HG02588 (cell line): ENCODE data around the gene SPATA13.
"Not testable (repeated sequence)": the region's sequence is repeated elsewhere in the genome, so short reads cannot be mapped to it uniquely, and the experiment has no call there.

Experiments
- ATAC-seq: cut with Tn5 transposase; IDR thresholded peaks from one replicate; pipeline ENCODE4 v1.9.1; 2021; ENCODE audit warnings: mild to moderate bottlenecking, moderate library complexity; ENCODE audit not compliant: unreplicated experiment

SPATA13 gene

DNA sequence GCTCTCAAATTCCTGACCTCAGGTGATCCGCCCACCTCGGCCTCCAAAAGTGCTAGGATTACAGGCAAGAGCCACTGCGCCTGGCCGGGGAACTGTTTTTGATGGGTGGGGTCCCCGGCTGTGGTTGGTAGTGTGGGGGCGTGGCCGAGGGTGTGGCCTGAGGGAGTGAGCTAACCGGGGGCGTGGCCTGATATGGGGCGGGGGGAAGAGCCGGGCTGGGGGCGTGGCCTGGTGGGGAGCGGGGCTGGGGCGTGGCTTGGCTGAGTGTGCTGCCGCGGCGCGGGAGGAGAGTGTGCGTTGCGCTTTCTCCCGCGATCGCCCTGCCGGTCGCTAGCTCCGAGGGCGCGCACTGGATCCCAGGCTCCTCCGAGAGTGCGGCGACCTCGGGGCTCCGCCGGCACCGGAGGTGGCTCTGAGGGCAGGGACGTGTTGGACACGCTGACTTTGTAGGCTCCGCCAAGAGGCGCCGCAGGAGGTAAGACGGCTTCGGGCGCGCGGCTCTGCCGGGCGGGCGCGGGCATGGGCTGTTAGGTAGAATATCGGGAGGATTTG lies at the start of gene SPATA13:
SPATA13 (plus strand) TSS at position 263 of the 552 bp plus-strand sequence. CDS start 62,210 bp downstream, outside the sequence.
- ATAC-seq: peak; percentile 74

DNA sequence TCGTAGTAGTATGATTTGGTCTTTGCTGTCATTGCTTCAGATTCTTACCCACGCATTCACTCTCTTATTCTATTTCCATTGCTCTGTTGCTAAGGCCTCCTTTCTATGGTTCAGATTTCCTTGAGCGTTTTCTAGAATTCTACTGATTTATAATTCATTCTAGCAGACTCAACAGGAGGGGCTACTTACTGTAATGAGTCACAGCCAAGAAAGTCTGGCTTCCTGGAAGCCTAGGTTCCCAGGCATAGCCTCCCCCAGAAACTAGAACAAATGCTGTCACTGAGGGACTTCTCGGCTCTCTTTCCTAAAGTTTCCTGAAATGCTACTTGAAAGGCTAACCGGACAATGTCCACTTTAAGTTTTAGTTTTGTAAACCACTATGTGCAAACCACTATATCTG lies 47.7 kb upstream of the SPATA13 start:
- ATAC-seq: no peak

DNA sequence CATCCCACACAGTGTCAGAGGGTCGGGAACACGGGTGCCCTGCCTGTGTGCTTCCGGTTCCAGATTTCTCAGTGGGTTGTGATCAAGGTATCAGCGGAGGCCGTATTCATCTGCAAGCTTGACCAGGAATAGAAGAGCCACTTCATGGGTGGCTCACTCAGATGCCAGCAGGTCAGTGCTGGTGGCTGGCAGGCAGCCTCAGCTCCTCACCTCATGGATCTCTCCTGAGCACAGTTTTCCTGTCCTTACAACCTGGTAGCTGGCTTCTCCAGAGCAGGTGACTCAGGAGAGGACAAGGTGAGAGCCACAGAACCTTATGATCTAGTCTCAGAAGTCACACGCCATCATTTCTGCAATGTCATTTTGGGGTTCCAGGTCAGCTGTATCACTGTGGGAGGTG lies 44.8 kb upstream of the SPATA13 start:
- no peak for ATAC-seq

DNA sequence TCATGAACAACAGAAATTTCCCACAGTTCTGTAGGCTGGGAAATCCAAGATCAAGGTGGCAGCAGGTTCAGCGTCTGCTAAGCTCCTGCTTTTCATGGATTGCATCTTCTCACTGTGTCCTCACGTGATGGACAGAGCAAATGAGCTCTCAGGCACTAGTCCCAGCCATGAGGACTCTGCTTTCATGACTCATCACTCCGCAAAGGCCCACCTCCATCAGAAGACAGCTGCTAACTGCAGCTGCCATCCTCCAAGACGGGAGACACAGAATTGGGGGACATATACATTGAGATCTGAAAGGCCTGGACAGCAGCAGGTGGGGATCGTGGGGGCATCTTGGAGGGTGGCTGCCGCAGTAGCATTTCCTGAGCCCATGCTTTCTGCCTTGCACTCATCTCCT lies 44.4 kb upstream of the SPATA13 start:
- no peak for ATAC-seq

DNA sequence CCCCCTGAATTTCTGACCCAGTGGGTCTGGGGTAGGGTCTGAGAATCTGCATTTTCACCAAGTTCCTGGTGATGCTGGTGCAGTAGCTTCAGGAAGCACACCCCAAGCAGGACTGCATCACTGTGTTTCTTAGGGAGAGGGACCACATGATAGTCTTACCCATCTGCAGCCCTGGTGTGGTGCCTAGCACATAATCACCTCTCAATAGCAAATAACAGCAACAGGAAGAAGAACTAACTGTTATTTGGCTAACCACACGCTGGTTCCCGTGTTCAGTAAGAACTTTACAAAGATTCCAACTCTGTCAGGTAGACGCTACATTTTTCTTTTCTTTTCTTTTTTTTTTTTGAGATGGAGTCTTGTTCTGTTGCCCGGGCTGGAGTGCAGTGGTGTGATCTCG lies 41.9 kb upstream of the SPATA13 start:
- ATAC-seq: no peak

DNA sequence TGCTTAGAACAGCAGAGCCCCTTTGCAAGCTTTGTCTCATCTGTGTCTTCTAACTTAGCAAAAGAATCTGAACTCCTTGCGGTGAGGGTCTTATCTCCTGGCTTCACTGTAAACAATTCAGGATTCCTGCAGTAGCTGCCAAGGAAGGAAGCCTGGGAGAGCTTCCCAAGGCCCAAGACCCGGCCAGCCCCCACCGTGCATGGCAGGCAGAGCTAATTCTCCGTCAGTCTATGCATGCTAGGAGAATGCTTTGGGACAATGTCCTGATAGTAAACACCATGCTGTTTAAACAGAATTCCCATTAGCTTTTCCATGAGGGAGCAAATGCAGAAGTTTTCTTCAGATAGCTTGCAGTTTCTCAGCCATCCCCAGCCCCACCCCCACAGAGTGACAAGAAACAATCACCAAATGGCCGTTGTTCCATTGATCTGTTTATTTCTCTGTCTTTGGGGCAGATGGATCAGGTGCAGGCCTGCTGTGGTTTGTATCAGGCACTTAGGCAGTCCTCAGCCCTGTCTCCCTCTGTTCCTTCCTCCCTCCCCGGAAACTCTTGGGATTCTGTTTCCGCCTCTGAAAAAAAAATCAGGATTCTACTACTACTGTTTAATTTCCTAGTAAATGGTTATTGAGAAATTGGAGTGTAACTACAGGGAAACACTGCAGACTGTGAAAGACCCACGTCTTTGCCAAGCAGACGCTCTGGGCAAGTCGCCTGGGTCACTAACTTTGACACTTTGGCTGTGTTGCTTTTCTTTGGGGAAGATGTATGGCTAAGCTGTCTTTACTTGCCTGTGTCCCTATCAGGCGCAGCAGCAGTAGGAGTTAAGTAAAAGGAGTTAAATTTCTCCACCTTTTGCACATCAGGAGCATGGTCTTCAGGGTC lies 40.7 kb upstream of the SPATA13 start:
- no peak for ATAC-seq

DNA sequence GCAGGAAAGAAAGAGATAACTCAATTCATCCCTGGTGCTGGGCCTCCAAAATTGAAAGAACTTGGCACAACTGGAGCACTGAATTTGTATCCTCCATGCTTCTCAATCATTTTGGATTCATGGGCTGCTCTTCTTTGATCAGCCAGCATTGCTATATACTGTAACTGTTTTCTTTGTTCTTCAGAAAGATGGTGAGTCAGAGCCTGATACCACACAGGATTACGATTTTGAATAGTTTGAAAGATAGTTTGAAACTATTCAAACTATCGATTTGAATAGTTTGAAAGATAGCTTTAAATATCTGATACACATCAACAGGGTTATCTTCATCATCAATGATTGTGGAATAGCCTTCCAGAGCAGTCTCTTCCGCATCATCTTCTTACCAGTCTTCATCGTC lies 38.5 kb upstream of the SPATA13 start:
- ATAC-seq: not testable (repeated sequence)

DNA sequence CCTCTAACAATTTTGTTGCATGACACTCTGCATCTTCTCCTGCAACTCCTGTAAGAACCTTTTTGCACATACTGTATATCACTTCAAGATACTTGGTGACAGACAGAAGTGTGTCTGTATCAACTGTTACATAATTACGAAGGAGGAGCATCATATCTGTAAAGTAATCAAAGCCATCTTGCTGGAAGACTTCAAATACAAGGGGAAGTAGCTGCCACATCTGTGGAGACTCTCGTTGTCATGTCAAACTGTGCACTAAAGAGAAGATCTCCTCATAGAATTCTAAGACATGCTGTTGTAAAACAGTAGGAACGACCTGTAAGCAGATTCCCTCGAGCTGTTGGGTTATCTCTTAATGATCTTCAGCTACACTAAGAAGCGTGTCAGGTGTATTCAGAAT lies 38.0 kb upstream of the SPATA13 start:
- ATAC-seq: no peak

DNA sequence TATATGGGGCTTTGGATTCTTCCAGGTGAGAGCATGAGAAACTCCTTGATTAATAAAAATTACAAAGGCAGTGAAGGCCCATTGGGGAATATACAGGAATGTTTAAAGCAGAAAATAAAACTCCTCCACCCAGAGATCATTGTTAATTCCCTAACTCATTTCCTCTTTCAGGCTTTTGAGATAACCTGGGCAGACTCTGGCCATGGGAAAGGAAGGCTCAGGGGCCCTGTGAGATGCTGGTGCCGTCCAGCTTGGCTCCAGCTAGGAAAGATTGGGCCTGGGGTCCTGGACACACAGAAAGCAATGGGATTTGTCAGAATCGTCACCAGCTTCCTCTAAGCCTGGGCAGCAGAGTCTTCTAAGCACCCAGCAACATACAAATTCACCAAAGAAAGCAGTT lies 36.8 kb upstream of the SPATA13 start:
- no peak for ATAC-seq

DNA sequence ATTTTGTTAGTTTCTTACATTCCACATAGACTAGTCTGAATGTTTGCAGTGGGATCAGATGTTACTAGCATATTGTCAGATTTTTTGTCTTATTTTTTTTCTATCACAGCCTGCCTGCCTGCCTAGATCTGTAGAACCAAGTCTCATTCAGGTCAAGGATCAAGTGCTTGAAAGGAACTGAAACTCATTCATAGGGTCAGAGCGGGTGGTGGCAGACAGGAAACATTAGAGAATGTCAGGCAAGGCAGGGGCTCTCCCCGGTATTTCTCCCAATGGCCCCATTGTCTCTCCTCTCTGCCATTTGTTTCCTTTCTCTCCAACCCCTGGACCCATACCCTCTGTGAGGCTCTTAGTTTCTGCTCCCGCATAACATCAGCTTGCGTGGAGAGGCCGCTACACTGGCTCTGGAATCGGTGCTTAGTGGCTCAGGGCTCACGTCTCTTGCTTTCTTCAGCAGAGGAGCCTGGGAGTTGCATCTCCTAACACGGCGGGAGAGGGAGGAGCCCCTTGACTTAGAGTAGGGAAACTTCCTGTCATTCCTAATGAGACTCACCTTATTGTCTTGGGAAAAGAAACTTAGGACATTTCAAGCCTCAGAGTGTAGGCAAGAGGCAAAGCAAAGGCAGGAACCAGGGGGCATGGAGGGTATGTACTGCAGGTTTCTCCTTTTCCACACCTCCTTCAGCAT lies 35.6 kb upstream of the SPATA13 start:
- ATAC-seq: peak; percentile 87

DNA sequence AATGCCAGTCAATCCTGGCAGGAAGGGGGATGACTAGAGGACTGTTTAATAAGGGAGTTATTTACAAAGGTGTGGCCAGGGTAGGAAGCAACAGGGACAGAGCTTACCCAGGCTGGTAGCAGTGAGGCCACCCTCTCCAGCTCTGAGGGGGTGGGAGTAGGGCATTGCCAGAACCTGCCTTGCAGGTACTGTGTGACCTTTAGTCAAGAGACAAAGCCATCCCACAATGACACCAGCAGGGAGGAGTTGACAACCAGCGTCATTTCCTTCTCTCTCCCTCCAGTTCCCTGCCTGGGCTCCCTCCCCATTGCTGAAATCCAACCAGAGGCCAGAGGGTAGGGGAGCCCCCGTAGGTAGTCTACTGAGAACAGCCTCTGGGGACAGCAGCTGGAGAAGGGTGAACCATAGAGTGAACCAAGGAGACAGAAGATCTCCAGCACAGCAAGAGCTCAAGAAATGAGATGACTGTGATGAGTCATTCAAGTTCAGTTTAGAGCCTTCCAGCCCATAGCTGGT lies 33.3 kb upstream of the SPATA13 start:
- ATAC-seq: peak; percentile 79

DNA sequence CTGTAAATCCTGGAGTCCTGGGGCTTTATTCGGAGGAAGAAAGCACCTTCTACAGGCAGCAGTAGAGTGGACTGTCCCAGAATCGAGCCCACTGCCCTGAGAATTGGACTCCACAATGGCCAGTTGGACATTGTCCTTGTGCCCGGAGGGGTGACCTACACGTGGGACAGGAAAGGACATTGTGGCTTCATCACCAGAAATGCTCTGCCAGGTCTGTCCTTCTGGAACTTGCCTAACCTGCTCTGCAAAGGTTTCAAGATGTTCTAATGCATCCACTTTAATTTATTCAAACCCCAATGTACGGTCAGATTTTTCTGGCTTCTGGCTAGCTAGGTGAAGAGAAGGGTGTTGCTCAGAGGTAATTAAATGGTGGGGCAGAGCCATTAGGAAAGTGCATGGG lies 32.4 kb upstream of the SPATA13 start:
- ATAC-seq: no peak

DNA sequence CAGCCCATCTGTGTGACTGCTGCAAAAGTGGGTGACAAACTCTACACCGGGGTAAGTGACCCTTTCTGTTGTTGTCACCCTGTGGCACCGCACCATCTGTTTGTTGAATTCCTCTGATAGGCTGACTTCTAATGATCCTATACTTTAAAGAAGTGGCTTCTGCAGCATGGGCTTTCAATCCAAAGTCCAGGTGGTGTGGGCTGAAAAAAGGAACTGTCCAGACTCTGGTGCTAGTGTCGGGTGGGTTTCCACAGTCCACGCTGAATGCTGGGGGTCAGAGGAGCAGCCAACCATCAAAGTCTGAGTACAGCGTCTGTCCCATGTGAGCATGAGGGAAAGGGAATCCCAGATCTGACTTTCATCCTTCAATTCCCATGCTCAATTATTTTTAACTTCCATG lies 31.6 kb upstream of the SPATA13 start:
- ATAC-seq: no peak

DNA sequence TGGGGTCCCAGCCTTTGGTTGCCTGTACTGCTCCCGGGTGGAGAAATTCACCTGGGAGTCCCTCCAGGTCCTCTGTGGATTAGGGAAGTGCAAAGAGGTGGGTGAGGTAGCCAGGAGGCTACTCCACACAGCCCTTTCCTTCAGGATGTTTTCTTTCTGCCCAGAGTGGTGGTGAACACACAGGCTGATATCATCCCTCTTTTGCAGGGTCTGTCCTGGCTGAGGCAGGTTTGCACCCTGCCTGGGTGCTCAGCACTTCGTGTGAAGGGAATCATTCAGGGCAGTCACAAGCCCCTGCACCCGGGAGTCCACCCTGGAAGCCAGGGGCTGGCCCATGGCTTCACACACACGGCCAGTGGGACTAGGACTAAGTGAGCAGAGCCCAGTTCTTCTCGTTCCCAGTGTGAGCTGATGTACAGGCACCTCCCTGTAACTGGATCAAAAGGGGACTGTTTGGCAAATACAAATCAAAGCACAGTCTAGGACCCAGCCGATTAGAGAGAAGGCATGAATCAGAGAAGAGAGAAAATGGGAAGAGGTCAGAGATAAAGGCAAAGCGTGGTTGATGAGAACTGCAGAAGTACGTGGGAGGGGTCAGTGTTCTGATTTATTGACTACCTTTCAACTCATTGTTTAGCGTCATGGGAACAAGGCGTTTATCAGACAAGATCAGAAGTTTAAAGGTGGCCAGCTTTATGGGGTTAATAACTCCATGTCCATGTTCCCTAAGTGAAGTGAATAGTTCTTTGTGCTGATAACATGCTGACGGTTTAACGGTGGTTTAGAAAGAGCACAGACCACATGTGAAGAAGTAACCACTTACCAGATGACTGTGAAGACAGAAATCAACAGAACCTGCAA lies 30.4 kb upstream of the SPATA13 start:
- no peak for ATAC-seq

DNA sequence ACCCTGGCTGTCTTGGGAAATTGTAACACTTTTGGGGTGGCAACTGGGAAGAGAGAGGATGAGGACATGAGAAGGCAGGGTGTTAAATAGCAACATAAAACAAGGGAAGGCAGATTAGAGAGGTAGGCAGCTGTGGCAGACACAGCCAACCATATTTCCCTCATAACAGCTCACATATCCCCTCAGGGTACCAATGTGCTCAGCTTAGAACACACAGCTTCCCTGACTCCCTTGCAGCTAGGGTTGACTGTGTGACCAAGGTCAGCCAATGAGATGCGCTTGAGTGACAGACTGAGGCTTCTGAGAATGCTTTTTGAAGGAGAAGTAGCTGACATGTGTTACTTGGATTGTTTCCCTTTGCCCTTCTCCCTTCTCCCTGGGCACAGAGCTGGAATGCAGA lies 28.8 kb upstream of the SPATA13 start:
- no peak for ATAC-seq

DNA sequence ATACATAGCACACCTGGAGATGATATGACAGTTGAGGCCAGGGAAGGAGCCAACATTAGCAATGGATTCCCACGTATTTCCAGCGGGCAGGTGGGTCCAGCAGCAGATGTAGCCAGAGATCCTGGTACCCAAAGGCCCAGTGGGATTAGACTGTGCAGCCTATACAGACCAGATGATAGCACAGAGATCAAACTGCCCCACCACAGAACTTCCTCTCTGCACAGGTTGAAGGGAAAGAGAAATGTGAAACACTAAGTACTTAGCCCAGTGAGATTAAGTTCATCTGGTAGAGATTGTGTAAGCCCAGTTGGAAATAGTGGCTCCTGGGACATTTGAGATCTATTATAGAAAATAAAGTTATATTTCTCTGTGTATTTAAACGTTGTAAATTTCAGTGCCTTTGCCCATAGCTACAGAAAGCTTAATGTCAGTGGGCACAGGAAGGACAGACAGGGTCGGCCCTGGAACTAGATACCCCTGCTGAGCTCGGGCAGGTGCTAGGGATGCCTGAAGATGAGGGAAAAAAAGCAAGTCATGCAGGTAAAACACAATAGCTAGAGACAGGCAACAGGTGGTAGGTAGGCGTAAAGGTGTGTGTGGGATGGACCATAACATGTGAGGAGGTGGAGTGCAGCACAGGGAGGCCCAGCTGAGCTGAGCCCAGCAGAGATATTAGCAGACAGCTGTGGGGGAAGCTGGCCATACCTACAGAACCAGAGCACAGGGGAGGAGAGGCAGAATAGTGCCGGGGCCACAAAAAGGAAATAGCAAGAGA lies 27.3 kb upstream of the SPATA13 start:
- ATAC-seq: no peak

DNA sequence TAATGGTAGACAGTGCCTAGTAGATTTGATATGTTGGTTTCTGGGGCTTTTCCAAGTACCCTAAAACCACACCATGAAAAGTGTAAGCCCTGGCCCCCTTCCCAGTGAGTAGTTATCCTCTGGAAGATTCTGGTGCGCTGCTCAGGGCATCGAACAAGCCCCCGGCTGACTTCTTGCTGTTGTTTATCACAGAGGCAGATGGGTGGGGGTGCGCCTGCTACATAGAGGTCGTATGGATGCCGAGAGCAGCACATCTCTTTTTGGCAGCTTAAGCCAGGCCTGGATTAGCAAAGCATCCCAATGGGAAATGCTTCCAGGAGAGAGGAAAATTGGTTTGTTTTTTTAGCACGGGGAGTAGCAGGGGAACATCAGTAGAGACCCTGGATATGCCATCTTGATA lies 26.3 kb upstream of the SPATA13 start:
- ATAC-seq: no peak

DNA sequence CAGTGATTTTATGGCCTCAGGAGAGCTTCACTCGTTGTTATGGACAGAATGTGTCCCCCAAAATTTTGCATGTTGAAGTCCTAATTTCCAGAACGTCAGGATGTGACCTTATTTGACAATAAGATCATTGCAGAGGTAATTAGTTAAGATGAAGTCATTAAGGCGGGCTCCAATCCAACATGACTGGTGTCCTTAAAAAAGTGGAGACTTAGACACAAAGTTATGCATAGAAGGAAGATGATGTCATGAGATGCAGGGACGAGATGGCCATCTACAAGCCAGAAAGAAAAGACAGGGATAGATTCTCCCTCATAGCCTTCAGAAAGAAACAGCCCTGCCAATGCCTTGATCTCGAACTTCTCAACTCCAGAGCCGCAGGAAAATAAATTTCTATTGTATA lies 25.8 kb upstream of the SPATA13 start:
- no peak for ATAC-seq

DNA sequence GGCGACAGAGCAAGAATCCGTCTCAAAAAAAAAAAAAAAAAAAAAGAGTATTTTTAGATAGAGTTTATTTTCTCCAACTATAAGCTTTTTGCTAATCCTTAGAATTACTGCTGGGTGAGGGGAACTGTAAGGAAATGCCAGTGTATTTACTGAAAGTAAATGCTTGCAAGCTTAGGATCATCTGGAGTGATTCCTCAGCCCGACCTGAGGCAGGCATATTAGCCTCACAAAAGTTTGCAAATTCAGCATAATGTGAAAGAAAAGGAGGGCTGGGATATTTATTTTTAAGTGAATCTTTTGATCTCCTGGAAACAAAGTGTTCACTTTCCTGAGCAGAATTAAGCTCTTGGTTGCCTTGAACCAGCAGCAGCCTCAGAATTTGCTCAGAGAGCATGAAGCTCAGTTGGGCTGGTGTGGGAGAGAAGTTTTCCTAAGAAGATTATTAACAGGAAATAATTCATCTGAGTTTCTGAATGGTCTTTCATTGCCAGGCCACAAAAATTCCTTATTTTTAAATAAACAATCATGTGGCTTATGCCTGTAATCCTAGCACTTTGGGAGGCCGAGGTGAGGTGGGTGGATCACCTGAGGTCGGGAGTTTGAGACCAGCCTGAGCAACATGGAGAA lies 24.7 kb upstream of the SPATA13 start:
- no peak for ATAC-seq

DNA sequence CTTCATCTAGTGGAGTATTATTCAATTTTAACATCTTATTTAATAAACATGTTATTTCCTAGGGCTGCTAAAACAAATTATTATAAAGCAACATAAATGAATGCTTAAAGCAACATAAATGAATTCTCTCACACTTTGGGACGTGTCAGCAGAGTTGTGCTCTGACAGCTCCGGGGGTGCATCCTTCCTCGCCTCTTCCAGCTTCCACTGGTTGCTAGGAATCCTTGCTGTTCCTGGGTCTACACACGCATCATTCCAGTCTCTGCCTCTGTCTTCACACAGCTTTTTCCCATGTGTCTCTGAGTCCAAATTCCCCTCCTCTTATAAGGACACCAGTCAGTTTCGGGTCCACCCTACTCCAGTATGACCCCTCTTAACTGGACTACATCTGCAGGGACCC lies 21.6 kb upstream of the SPATA13 start:
- ATAC-seq: no peak
